ENCODE measurements around the gene PPP5C.
"Not testable (repeated sequence)": the region's sequence is repeated elsewhere in the genome, so short reads cannot be mapped to it uniquely, and the experiment has no call there.

The PPP5C gene

DNA sequence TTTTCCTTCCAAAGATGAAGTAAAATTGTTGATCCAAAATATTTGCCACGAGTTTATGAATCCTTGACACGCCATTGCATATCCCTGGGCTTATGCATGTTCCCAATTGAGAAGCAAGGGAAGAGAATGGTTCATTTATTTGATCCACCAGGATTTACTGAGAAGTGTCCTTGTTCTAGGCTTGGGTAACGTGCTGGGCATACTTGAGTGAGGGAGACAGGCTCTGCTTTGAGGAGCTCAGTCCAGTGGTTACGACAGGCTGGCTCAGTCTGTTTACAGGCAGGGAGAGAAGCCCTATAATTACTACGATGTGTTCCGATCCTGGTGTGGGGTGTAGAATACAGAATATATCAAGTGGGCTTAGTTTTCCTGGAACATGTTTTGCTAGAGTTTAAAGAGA, 88.1 kb downstream of the PPP5C start:
- no peak for DNase-seq (ENCODE audit: low spot score)

DNA sequence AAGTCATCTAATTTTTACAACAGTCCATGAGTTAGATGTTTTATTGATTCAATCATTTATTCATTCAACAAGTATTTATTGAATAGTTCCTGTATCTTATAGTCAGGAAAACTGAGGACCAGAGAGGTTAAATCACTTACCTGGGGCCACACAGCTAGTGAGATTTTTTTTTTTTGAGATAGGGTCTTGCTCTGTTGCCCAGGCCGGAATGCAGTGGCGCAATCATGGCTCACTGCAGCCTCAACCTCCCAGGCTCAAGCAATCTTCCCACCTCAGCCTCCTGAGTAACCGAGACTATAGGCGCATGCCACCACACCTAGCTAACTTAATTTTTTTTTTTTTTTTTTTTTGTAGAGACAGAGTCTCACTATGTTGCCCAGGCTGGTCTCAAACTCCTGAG, 88.8 kb downstream of the PPP5C start:
- DNase-seq (ENCODE audit: low spot score) = not testable (repeated sequence)
